Testis (tissue), 3 donors: ENCODE results near the gene ITGA11. TPM values are rescaled to one million over a fixed set of nuclear protein-coding genes. Genes with fewer than 3 reads are reported as not detected.

Experiments
- DNase-seq: peaks from one replicate; pipeline ENCODE4 v3.0.0-alpha.2; 2019
- H3K27ac ChIP-seq, 2 donors: fragments of 200-600 bp; sonication (generic); one replicate each; pipeline ENCODE4 v1.5.1; 2019
- H3K27me3 ChIP-seq: fragments of 200-600 bp; sonication (generic); one replicate; pipeline ENCODE4 v1.5.1; 2019
- H3K36me3 ChIP-seq: fragments of 200-600 bp; sonication (generic); one replicate; pipeline ENCODE4 v1.5.1; 2017; ENCODE audit warnings: low read depth; ENCODE audit errors: missing control alignments
- H3K4me1 ChIP-seq: fragments of 200-600 bp; sonication (generic); one replicate; pipeline ENCODE4 v1.5.1; 2019
- H3K4me3 ChIP-seq, 2 donors: fragments of 200-600 bp; sonication (generic); one replicate each; pipeline ENCODE4 v1.5.1; 2017 to 2019
- H3K9me3 ChIP-seq: fragments of 200-600 bp; sonication (generic); one replicate; pipeline ENCODE4 v1.5.1; 2017
- CTCF ChIP-seq, 3 experiments: fragments of 450-650 bp in 2 of 3; fragments of 200-600 bp in 1 of 3; sonication (generic) in 1 of 3; IDR thresholded peaks; one replicate each; pipeline ENCODE4 v1.5.1; 2016 to 2019; ENCODE audit warnings: antibody characterized with exemption in 3 of 3, mild to moderate bottlenecking in 2 of 3, moderate library complexity in 1 of 3
- POLR2A ChIP-seq: fragments of 450-650 bp; IDR thresholded peaks from one replicate; pipeline ENCODE4 v1.6.1; 2017; ENCODE audit warnings: antibody characterized with exemption, mild to moderate bottlenecking, moderate library complexity
- WGBS, 2 donors: methylation state at CpG; one replicate each; pipeline ENCODE4 v1.1.5; 2018; 5-methylcytosine and 5-hydroxymethylcytosine counted together
- intact Hi-C: fragments of 100-400 bp; cut with DNase I; formaldehyde crosslinking; loops from one replicate; pipeline ENCODE4 v1.15.1; 2023; ENCODE audit warnings: low total_unique reads
- polyA plus RNA-seq: library from polyadenylated mRNA; stranded (reverse); fragments of 350-450 nt; fragmentation: Illumina TruSeq; extraction: RNeasy Lipid Tissue Mini Kit (QIAGEN cat#74804); gene quantifications from one replicate; pipeline ENCODE4 v1.2.3, GENCODE V29; 2014; ENCODE audit warnings: low read depth, low replicate concordance; ENCODE audit not compliant: insufficient read depth
- total RNA-seq, 2 donors: library from RNA; depleted of rRNA; stranded (reverse); fragments of >200 nt; gene quantifications; one replicate each; pipeline ENCODE4 v1.2.3, GENCODE V29; 2016

ITGA11 gene
- total and polyA plus RNA-seq, 3 donors from 2014 or later, result 4.3 to 6.6 (median 5.6) TPM

- no peaks in the 10 kb centered on the region for H3K27me3 ChIP-seq
- no peak for DNase-seq
- H3K4me3 ChIP-seq, result no peak overlapping the region
- intact Hi-C loops, result no loop called here
- H3K27ac ChIP-seq, result peak overlapping the region in 1 of 2 donors; percentile 2
- whole genome bisulfite sequencing, 2 donors, result 88 to 92% methylated on average over 6 of the region's 6 CpGs
- no peaks in the 10 kb centered on the region for H3K9me3 ChIP-seq
- H3K4me1 ChIP-seq, result peaks cover 5% of the 10 kb centered on the region
- H3K36me3 ChIP-seq, result no peaks in the 10 kb centered on the region
- TF ChIP-seq CTCF (IDR thresholded peaks at IDR 0.05), result no peak
- no peak for TF ChIP-seq POLR2A
Measured at GRCh38 chr15:68300115-68300940, 131.6 kb downstream of the ITGA11 start.

DNA sequence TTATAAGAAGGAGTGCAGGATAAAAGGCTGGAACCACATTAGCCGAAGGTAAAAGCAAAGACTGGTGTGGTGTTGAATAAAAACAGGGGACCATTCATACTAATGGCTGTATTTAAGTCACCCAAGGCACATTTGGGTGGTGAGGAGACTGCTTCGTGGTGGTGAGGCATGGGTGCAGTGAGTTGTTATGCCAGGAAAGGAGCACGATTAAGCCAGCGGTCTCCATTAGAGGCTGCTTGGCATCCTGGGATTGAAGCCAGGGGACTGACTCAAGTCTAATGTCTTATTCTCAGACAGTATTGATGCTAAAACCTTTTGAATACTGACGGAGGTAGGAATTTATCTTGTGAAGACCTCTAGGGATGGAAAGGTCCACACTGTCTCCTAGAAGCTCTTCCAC, 132.5 kb downstream of the ITGA11 start:
- H3K27me3 ChIP-seq, result no peaks in the 10 kb centered on the region
- intact Hi-C loops, result no loop called here
- WGBS, 2 donors, result 53 to 54% methylated on average over 5 of the region's 5 CpGs
- H3K4me3 ChIP-seq, result no peak overlapping the region
- H3K4me1 ChIP-seq, result peaks cover 8% of the 10 kb centered on the region
- no peaks in the 10 kb centered on the region for H3K36me3 ChIP-seq
- H3K27ac ChIP-seq, result peak overlapping the region in 1 of 2 donors; percentile 2
- no peaks in the 10 kb centered on the region for H3K9me3 ChIP-seq
- peak; percentile 14 for DNase-seq
- TF ChIP-seq CTCF (IDR thresholded peaks at IDR 0.05) (no peak), POLR2A (no peak)

GRCh38 chr15:68298882-68299381, 133.0 kb downstream of the ITGA11 start:
- H3K36me3 ChIP-seq, result no peaks in the 10 kb centered on the region
- H3K4me1 ChIP-seq, result peaks cover 8% of the 10 kb centered on the region
- peak; percentile 32 for DNase-seq
- intact Hi-C loops, result no loop called here
- no peaks in the 10 kb centered on the region for H3K27me3 ChIP-seq
- WGBS, 2 donors, result 24 to 37% methylated on average over 6 of the region's 6 CpGs
- H3K9me3 ChIP-seq, result no peaks in the 10 kb centered on the region
- peak overlapping the region in 1 of 2 donors; percentile 2 for H3K27ac ChIP-seq
- H3K4me3 ChIP-seq, result peak overlapping the region in 1 of 2 donors; percentile 4
- TF ChIP-seq POLR2A (no peak), CTCF (IDR thresholded peaks at IDR 0.05) (no peak)

DNA sequence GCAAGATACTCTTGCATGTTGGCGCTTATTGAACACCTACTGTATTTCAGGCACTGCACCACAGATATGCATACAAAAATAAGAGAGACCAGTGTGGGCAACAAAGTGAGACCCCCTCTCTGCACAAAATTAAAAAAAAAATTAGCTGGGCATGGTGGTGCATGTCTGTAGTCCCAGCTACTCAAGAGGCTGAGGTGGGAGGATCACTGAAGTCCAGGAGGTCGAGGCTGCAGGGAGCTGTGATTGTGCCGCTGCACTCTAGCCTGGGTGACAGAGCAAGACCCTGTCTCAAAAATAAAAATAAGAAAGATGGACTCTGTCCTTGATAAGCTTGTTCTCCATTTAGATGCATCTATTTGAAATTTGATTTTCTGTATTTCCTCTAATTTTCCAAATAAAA, 133.6 kb downstream of the ITGA11 start:
- Histone ChIP-seq H3K27me3 (no peaks in the 10 kb centered on the region), H3K9me3 (no peaks in the 10 kb centered on the region), H3K4me1 (peaks cover 8% of the 10 kb centered on the region), H3K27ac (no peak overlapping the region), H3K4me3 (no peak overlapping the region), H3K36me3 (no peaks in the 10 kb centered on the region)
- 88 to 90% methylated on average over 3 of the region's 3 CpGs for WGBS, 2 donors
- no peak for TF ChIP-seq POLR2A
- TF ChIP-seq CTCF (IDR thresholded peaks at IDR 0.05), result no peak
- intact Hi-C loops, result no loop called here
- peak; percentile 4 for DNase-seq
